GM21786 (cell line): ENCODE results near the gene TBC1D13.

Source experiments
- ATAC-seq: cut with Tn5 transposase; IDR thresholded peaks from one replicate; pipeline ENCODE4 v1.9.1; 2021; ENCODE audit not compliant: unreplicated experiment

The TBC1D13 gene

GRCh38 chr9:128820665-128821583 is 33.9 kb downstream of the TBC1D13 start:
- ATAC-seq = no peak

GRCh38 chr9:128821584-128822406 is 34.7 kb downstream of the TBC1D13 start:
- no peak for ATAC-seq

- ATAC-seq = no peak
Observed at GRCh38 chr9:128822407-128823042, 35.5 kb downstream of the TBC1D13 start.

GRCh38 chr9:128823362-128823902 is 36.4 kb downstream of the TBC1D13 start:
- no peak for ATAC-seq

GRCh38 chr9:128823903-128824406 is 36.9 kb downstream of the TBC1D13 start:
- ATAC-seq = no peak

- no peak for ATAC-seq
Observed at GRCh38 chr9:128824911-128825310, 37.9 kb downstream of the TBC1D13 start.

GRCh38 chr9:128825923-128826700 is 39.1 kb downstream of the TBC1D13 start:
- ATAC-seq = no peak

- ATAC-seq = no peak
Observed at GRCh38 chr9:128828267-128828666, 41.2 kb downstream of the TBC1D13 start.

- no peak for ATAC-seq
Observed at GRCh38 chr9:128828719-128829452, 41.8 kb downstream of the TBC1D13 start.

- ATAC-seq = peak; percentile 96
Observed at GRCh38 chr9:128829477-128830251, 42.6 kb downstream of the TBC1D13 start, which contains the start of gene SPOUT1. Gene SPOUT1 (minus strand): TSS chr9:128829794. CDS start chr9:128829780, 14 bp downstream.

- no peak for ATAC-seq
Observed at GRCh38 chr9:128833696-128834095, 46.6 kb downstream of the TBC1D13 start.

- ATAC-seq = no peak
Observed at GRCh38 chr9:128835246-128836210, 48.5 kb downstream of the TBC1D13 start.

- ATAC-seq = no peak
Observed at GRCh38 chr9:128836509-128837145, 49.6 kb downstream of the TBC1D13 start.

GRCh38 chr9:128838338-128838737 is 51.3 kb downstream of the TBC1D13 start:
- no peak for ATAC-seq

GRCh38 chr9:128840524-128840923 is 53.5 kb downstream of the TBC1D13 start:
- no peak for ATAC-seq

- no peak for ATAC-seq
Observed at GRCh38 chr9:128841694-128842492, 54.8 kb downstream of the TBC1D13 start.
